ENCODE measurements around the gene MOBP.
"Not testable (repeated sequence)": the region's sequence is repeated elsewhere in the genome, so short reads cannot be mapped to it uniquely, and the experiment has no call there.

MOBP gene

DNA sequence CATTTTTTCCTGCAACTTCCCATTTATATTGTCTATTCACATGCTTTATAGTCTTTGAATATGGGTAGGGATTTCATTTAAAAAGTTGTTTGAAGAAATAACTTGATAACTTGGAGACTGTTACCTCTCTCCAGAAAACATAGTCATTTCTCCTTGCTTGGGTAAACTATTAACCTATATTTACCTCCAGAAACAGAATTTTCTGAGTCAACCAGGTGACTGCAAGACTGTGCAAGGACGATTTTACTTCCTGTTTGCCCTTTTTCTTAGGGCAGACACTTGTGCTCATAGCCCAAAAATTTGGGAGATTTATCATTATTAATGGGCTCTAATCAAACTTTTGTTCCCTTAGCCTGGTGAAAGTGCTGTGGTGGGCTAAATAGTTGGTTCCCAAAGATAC is 14.3 kb upstream of the MOBP start:
- no peak for DNase-seq (ENCODE audit: low read depth)

DNA sequence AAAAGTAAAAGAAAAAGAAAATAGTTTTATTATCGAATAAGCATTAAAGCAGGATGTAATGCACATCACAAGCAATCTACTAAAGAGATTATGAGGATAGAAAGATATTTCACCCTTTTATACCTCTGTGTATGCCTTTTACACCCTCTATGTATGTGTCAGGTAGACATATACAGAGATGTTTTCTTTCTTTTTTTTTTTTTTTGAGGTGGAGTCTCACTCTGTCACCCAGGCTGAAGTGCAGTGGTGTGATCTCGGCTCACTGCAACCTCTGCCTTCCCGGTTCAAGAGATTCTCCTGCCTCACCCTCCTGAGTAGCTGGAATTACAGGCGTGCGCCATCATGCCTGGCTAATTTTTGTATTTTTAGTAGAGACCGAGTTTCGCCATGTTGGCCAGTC is 13.6 kb upstream of the MOBP start:
- not testable (repeated sequence) for DNase-seq (ENCODE audit: low read depth)

DNA sequence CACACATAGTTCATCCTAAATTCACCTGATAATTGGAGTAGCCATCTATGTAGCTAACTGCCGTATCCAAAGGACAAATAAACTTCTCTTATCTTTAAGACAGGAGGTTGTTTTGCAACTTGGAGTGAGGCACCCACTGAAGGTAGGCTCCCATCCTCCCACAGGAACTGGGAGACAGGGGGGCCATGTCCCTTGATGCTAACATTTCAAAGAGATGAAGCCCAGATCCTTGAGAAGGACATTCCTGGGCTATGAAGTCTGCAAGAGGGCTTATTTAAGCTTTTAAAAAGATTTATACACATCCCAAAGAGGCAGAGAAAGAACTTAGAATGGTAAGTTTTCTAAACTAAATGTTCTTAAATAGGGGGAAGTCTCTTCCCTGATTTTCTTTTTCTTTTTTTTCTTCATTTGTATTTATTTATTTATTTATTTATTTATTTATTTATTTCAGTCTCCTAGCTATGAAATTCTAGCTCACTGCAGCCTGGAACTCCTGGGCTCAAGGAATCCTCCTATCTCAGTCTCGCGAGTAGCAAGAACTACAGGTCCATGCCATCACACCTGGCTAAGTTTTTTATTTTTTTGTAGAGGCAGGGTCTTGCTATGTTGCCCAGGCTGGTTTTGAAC is 12.8 kb upstream of the MOBP start:
- DNase-seq (ENCODE audit: low read depth), result no peak

DNA sequence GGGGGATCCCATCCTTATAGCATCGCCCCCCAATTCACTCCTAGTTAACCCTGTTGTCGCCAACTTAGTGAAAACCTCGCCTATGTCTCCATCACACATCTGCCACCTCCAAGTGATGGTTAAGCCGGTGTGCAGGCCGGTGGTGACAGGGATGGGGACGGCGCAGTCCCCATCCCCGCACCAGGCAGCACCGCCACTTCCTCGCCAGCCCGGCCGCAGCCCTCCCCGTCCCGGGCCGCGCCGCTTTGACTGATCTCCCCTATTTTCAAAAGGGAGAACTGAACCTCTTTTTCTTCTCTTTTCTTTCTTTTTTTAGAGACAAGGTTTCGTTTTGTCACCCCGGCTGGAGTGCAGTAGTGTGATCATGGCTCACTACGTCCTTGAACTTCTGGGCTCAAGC is 11.3 kb upstream of the MOBP start:
- no peak for DNase-seq (ENCODE audit: low read depth)

DNA sequence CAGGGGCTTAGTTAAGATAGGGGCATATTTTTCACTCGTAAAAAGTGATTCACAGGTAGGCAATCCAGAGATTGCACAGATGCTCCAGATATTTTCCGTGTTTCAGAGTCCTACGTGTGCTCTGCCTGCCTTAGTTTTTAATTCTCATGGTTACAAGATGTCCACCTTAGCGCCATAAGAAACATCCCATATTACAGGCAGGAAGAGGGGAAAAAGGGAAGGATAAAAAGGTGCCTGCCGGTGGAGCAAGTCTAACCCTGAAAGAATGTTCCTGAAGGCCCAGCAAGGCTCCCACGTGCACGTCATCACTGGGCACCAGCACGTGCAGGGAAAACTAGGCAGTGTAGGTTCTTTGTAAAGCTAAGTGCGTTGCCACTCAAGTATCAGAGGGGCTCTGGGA is 10.1 kb upstream of the MOBP start:
- no peak for DNase-seq (ENCODE audit: low read depth)

DNA sequence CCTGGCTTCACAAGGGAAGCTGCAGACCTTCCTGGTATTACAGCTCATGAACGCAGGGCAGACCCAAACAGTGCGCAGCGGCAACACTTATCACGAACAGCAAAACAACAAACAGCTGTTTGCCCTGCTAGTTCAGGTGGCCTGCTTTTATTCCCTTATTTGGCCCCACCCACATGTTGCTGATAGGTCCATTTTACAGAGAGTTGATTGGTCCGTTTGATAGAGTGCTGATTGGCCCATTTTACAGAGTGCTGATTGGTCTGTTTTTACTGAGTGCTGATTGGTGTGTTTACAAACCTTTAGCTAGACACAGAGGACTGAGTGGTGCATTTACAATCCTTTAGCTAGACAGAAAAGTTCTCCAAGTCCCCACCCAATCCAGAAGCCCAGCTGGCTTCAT is 8.9 kb upstream of the MOBP start:
- not testable (repeated sequence) for DNase-seq (ENCODE audit: low read depth)

DNA sequence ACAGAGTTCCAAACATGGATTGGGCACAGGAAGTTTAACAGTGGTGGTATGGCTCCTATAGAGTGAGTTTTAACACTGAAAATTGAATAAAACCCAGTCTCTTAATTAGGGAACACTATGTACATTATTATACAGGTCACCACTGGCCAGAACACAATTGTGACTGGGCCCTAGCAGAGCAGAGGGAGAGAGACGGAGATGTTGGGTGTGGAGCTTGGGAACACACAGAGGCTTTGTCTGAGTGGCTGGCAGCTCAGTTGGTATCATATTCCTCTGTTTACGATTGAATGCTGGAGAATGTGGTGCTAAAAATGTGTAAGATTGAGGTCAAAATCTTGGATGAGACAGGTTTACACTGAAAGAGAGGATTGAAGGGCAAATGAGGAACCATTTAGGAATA is 6.8 kb upstream of the MOBP start:
- DNase-seq (ENCODE audit: low read depth), result no peak

DNA sequence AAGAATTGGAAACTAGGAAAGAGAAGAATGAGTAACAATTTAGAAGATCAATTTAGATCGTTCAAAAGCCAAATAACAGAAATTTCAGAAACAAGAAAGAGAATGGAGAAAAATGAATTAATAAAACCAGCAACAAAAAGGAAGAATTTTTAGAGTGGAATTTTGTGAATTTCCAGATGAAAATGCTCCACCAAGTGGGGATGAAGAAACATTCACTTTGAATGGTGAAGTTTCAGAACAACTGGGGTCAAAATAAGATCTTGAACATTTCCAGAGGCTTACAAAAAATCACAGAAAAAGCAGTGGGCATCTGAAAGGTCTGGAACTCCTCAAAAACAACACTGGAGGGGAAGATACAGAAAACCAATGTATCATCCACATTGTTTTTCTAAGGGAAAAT is 4.2 kb upstream of the MOBP start:
- no peak for DNase-seq (ENCODE audit: low read depth)

DNA sequence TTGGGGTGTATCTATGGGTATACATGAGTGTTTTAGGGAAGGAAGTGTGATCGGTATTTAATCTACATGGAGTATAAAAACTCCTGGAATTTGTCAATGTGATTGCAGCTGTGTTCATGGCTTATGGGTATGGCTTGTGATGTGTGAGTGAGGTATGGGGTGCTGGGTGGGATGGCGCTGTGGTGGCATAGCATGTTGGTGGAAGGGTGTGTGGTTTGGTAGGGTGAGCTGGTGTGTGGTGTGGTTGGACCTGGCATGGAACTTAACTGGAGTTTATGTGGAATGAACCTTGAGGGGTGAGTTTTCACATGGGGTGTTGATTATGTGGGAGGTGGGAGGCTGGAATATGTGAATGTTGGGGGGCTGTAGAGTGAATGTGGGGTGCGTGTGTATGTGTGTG is 492 bp upstream of the MOBP start:
- DNase-seq (ENCODE audit: low read depth), result no peak

DNA sequence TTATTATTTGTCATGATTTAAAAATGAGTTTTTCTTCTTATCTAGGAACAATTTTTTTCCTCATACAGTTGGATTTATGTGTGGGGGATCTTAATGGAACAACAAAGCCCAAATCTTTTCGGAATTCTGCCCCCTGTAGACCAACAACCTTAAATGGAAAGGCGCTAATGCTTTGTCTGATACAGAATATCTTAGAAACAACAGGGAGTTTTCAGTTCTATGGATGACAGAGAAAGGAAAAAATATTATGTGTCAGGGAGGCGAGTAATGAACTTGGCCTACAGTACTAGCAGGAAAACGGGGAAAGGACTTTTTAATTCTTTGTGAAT is 592 bp downstream of the MOBP start:
- DNase-seq (ENCODE audit: low read depth), result no peak

DNA sequence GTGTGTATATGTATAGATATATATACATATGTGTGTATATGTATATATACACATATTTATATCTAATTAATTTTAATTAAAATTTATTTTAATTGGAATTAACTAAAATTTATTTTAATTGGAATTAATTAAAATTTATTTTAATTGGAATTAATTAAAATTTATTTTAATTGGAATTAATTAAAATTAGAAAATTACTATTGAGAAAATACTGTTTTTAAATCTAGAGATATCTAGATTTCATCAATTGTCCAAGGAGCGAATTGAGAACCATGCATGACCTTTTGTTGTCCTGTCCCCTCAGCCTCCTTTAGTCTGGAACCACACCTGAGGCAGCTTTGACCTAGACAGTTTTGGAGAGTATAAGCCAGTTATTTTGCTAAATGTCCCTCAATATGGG is 1.8 kb downstream of the MOBP start:
- no peak for DNase-seq (ENCODE audit: low read depth)

DNA sequence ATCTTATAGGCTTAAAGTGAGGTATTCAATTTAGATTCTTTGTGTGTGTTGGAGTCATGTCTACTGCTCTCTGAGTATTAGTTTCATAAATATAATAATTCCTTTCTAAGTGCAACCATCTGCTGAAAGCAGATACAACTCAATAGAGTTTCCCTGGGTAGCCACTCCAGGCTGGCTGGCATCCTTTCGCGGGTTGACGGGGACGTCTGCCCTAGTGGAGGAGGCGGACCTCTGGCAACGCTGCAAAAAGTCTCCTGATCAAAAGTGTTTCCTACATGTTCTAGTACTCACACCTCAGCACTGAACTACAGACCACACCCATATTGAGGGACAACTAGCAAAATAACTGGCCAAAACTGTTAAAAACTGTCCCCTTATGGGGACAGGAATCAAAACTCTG is 2.5 kb downstream of the MOBP start:
- DNase-seq (ENCODE audit: low read depth), result no peak

DNA sequence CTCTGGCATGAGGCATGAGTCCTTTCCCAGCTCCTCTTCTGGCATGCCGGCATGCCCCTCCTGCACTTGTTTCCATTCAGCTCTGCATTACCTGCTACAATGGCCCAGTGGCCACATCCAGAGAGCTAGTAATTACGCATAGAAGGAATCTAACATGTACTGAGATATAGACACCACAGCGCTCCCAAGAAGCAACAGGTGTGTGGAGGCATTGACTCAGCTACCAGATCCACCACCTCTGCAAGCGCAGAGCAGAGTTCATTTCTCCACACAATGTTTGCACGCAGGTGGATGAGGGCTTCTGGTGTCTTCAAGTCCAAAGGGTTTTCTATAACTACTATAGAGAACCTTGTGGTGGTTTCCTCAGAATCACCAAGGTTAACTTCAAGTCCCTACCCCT is 4.2 kb downstream of the MOBP start:
- no peak for DNase-seq (ENCODE audit: low read depth)

DNA sequence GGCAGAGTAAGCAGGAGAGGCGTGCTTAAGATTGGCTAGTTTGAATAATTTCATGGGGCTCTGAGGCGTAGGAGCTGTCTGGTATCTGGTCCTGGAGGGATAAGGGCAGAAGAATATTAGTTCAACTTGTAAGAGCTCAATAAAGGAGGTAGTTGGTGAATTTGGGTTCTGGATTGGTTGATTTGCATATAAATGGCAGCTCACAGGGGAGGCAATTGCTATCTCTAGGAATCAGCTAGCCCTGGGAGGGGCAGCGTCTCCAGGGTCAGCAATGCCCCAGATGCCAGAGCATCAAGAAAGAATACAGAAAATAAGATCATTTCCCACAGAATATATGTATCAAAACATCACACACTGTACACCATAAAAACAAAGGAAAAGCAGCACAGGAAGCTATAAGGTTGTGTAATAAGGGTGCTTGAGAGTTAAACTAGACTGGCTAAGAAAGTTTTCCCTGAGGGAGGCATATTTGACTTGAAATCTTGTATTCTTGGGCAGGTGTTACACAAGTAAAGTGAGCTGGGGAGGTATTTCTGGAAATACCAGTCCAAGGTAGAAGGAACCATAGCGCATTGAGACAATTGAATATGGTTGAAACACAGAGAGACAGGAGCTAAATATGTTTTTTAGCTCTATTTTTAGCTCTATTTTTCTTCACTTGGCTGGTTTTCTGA is 6.1 kb downstream of the MOBP start:
- DNase-seq (ENCODE audit: low read depth), result no peak

DNA sequence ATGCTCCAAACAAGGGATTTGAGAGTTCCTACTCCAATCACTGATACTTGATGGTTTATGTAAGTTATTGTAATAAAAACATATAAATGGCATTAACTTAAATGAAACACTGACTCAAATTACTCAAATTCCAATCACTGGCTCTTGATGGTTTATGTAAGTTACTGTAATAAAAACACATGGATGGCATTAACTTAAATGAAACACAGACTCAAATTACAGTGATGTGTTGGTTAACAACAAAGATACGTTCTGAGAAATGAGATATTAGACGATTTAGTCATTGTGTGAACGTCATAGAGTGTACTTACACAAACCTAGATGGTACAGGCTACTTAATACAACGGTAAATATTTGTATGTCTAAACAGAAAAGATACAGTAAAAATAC is 6.6 kb downstream of the MOBP start:
- no peak for DNase-seq (ENCODE audit: low read depth)

DNA sequence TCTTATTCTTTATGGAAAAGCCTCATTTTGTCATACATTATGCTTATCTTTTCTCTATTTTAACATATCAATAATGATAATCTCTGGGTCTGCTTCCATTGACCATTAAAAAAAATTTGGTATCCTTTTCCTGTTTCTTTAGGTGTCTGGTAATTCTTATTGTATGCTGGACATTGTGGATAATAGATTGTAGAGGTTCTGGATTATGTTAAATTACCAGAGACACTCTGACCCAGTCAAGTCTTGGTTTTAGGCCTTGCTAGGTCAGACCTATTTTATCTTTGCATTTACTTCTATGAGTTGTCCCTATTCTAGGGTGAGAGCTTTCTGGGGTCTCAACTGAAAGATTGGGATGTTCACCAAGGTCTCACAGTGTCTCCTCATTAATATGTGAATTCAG is 9.3 kb downstream of the MOBP start:
- no peak for DNase-seq (ENCODE audit: low read depth)

DNA sequence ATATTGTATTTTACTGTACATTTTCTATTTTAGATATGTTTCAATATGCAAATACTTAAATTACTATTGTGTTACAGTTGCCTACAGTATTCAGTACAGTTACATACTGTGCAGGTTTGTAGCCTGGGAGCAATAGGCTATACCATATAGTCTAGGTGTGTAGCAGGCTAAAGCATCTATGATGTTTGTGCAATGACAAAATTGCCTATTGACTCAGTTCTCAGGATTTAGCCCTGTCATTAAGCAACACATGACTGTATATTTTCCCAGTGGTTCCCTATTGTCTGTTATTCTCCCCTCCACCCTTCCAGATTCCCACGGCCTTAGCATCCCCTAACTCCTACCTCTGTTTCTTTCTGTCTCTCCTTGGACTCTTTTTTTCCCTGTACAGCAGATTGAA is 10.7 kb downstream of the MOBP start:
- no peak for DNase-seq (ENCODE audit: low read depth)

DNA sequence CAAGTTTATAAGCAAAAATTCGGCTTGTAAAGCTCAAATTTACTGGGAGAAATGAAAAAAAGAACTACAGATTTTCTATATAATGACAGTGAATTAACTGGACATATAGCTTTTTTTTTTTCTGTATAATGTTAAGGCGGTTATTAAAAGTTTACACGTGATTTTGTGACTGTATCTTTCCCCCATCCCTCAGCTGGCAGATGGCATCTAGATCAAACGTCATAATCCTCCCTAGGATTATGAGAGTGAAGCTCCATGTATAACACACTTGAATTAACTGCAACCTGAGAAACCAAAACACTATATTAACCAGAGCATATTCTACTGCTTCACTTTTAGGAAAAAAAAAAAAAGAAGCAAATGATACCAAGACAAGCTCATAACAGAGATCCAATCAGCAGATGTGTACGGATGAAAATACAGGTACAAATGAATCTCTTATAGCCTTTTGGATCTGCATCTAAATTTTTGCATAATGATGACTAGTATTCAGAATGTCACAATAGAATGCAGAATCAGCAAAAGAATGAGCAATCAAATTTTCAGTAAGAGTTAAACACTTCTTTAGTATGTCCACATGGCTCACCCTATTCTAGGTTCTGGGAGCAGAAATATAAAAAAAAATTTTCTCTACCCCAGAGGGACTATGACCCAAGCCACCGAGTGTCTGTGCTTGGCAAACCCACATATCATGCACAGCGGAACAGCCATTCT is 12.4 kb downstream of the MOBP start:
- no peak for DNase-seq (ENCODE audit: low read depth)

DNA sequence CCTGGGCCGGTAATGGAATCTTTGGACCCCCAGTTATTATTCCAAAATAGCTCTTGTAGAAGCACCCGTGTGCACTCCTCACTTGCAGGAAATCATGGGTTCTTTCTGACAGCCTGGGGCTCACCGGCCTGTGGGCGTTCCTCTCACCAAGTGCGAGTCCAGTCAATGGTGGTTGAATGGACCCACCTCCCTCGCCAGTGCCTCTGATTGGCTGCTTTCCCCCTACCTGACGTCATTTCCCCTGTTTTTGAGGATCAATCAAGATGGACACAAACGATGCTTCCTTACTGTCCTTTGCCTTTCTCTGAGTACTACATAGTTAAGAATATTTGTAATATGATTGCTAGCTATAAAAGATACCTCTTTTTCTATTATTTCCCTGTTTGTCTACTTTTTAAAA is 18.1 kb downstream of the MOBP start:
- DNase-seq (ENCODE audit: low read depth), result no peak

DNA sequence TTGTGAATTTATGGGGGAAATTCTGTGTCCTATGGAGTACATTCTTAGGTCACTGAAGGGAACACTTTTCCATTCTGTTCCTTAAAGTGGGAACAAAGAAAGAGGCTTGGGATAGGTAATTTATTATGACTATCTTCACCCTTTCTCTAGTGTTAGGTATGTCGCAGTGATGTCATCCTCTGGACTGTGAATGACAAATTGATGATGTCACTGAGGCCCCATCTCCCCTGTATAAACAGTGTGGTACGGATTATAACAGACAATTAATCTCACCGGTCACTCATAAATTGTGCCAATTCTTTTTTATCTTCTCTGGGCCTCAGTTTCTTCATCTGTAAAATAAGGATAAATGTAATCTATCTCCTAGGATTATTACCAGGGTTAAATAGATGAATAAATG is 23.5 kb downstream of the MOBP start:
- DNase-seq (ENCODE audit: low read depth), result no peak

DNA sequence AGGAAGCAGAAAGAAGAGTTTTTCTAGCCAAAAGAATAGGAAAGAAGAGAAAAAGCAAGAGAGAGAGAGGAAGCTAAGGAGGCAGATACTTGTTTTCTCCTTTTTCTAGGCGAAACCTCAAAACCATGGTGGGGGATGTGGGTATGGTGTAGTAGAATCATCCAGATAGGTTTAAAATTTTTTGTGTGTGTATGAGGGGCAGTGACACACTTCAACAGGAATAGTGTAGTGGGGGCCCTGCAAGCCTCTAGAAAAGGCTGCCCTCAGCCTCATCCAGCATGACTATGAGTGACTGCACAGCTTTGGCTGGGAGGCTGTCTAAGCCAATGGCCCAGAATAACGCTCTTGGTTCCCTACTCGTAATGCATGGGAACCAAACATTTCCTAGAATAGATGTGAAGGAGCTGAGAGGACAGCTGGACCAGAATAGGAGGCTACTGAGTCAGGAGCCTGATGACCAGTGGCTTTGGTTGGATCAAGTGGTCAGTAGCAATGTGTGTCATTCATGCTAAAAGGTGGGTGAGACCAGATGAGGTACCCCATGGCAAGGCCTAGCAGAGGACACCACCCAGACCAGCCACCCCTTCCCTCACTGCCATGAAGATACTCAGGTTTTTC is 24.4 kb downstream of the MOBP start:
- DNase-seq (ENCODE audit: low read depth), result no peak

DNA sequence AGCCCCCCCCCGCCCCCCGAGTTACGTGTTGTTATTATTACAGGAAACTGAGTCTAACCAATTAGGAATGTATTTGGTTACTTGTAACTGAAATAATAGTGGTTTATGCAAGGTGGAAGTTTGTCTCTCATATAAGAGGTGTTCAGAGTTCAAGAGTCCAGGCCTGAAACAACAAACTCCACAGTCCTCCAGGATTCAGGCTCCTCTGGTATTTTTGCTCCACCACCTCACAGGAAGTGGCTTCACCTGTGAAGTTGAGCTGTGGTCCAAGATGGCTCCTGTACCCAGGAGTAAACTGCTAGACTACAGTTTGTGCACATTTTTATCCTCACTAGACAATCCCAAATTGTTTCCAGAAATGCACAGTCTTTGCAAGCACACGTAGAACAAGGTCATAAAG is 27.3 kb downstream of the MOBP start:
- no peak for DNase-seq (ENCODE audit: low read depth)

DNA sequence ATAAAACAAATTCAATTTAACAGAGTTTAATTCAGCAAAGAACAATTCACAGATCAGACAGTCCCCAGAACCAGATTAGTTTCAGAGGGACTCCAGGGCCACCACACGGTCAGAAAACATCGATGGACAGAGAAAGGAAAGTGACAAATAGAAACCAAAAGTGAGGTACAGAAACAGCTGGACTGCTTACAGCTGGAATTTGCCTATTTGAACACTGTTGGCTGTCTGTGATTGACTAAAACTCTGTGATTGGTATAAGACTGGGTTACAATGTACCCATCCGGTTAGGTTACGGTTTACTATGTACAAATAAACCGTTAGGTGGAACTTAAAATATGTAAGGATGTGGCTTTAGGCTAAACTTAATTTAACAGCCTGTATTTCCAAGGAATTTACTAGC is 30.3 kb downstream of the MOBP start:
- DNase-seq (ENCODE audit: low read depth), result no peak
